NCI-H2171 treated with DMSO at 0.1 percent for 48 hours (cell line): Measurements from ENCODE around the gene NPM3.

ENCODE experiments used
- DNase-seq: peaks from one replicate; lab custom pipeline; 2025; lab: John Stamatoyannopoulos, UW

The NPM3 gene

GRCh38 chr10:101774589-101775272, 8.5 kb downstream of the NPM3 start:
- DNase-seq: no peak

GRCh38 chr10:101773923-101774588, 9.2 kb downstream of the NPM3 start:
- no peak for DNase-seq

GRCh38 chr10:101772895-101773761, 10.1 kb downstream of the NPM3 start:
- no peak for DNase-seq

GRCh38 chr10:101772017-101772894, 11.0 kb downstream of the NPM3 start:
- no peak for DNase-seq

- DNase-seq: no peak
Observed at GRCh38 chr10:101771380-101771779, 11.9 kb downstream of the NPM3 start.

- DNase-seq: no peak
Observed at GRCh38 chr10:101770331-101771215, 12.7 kb downstream of the NPM3 start.

- no peak for DNase-seq
Observed at GRCh38 chr10:101769541-101770180, 13.6 kb downstream of the NPM3 start.

GRCh38 chr10:101768791-101769170, 14.5 kb downstream of the NPM3 start:
- DNase-seq: no peak

- DNase-seq: no peak
Observed at GRCh38 chr10:101767966-101768790, 15.1 kb downstream of the NPM3 start.

- DNase-seq: no peak
Observed at GRCh38 chr10:101767600-101767945, 15.7 kb downstream of the NPM3 start.

- DNase-seq: no peak
Observed at GRCh38 chr10:101766753-101767599, 16.3 kb downstream of the NPM3 start.

- DNase-seq: no peak
Observed at GRCh38 chr10:101766306-101766705, 16.9 kb downstream of the NPM3 start.

- DNase-seq: no peak
Observed at GRCh38 chr10:101763141-101763846, 20.0 kb downstream of the NPM3 start.

- DNase-seq: no peak
Observed at GRCh38 chr10:101762736-101763135, 20.5 kb downstream of the NPM3 start.

- no peak for DNase-seq
Observed at GRCh38 chr10:101761226-101761625, 22.0 kb downstream of the NPM3 start.

- no peak for DNase-seq
Observed at GRCh38 chr10:101760510-101760909, 22.7 kb downstream of the NPM3 start.

GRCh38 chr10:101759309-101760247, 23.7 kb downstream of the NPM3 start:
- no peak for DNase-seq
